NOMO-1 (cell line): ENCODE results near the gene TULP4.

Source experiments
- DNase-seq, 2 experiments: peaks; one replicate each; lab custom pipeline; 2025; ENCODE audit not compliant: unreplicated experiment in 2 of 2; lab: John Stamatoyannopoulos, UW

TULP4 gene

GRCh38 chr6:158312165-158312564 lies at the start of gene TULP4:
Gene TULP4, plus strand, starts transcription at chr6:158312465. Its CDS starts 1,552 bp downstream, at chr6:158314017.
- DNase-seq: no peak

- no peak for DNase-seq
These were observed 49.5 kb upstream of the TULP4 start for GRCh38 chr6:158262755-158263154.

- DNase-seq: no peak
These were observed 48.1 kb upstream of the TULP4 start for GRCh38 chr6:158264180-158264579.

- no peak for DNase-seq
These were observed 46.1 kb upstream of the TULP4 start for GRCh38 chr6:158266131-158266530.

GRCh38 chr6:158268361-158269147 lies 43.7 kb upstream of the TULP4 start:
- DNase-seq: no peak

- no peak for DNase-seq
These were observed 42.6 kb upstream of the TULP4 start for GRCh38 chr6:158269657-158270056.

- no peak for DNase-seq
These were observed 41.7 kb upstream of the TULP4 start for GRCh38 chr6:158270389-158271127.

GRCh38 chr6:158272324-158272723 lies 39.9 kb upstream of the TULP4 start:
- DNase-seq: no peak

- DNase-seq: no peak
These were observed 34.3 kb upstream of the TULP4 start for GRCh38 chr6:158278004-158278403.

GRCh38 chr6:158279615-158280014 lies 32.6 kb upstream of the TULP4 start:
- DNase-seq: no peak

- DNase-seq: no peak
These were observed 28.8 kb upstream of the TULP4 start for GRCh38 chr6:158283304-158283980.

GRCh38 chr6:158284007-158284875 lies 28.0 kb upstream of the TULP4 start:
- no peak for DNase-seq

GRCh38 chr6:158284876-158285655 lies 27.2 kb upstream of the TULP4 start:
- DNase-seq: no peak

- no peak for DNase-seq
These were observed 26.6 kb upstream of the TULP4 start for GRCh38 chr6:158285656-158286021.

- DNase-seq: no peak
These were observed 25.9 kb upstream of the TULP4 start for GRCh38 chr6:158286413-158286812.

- DNase-seq: no peak
These were observed 25.2 kb upstream of the TULP4 start for GRCh38 chr6:158287047-158287446.

- no peak for DNase-seq
These were observed 22.2 kb upstream of the TULP4 start for GRCh38 chr6:158290040-158290439.

GRCh38 chr6:158290659-158291058 lies 21.6 kb upstream of the TULP4 start:
- no peak for DNase-seq

GRCh38 chr6:158292016-158292415 lies 20.2 kb upstream of the TULP4 start:
- no peak for DNase-seq

- no peak for DNase-seq
These were observed 19.1 kb upstream of the TULP4 start for GRCh38 chr6:158293122-158293521.
